Trophoblast cell (in vitro differentiated cells and primary cell): ENCODE data around the gene ST14.

ENCODE experiments used
- DNase-seq, 2 donors: peaks; one replicate each; pipeline ENCODE4 v3.0.0-alpha.2; 2016
- H2AFZ ChIP-seq: 2 replicates; pipeline ENCODE4 v1.6.1; 2013; ENCODE audit warnings: low read length, moderate library complexity, mild to moderate bottlenecking; ENCODE audit not compliant: insufficient read depth, poor library complexity
- H2AK5ac ChIP-seq: 2 replicates; pipeline ENCODE4 v1.6.1; 2013; ENCODE audit warnings: mild to moderate bottlenecking, low read length
- H2BK120ac ChIP-seq: 2 replicates; pipeline ENCODE4 v1.6.1; 2013; ENCODE audit warnings: low read length, mild to moderate bottlenecking, moderate library complexity; ENCODE audit not compliant: insufficient read depth, poor library complexity
- H2BK12ac ChIP-seq: 2 replicates; pipeline ENCODE4 v1.6.1; 2013; ENCODE audit warnings: mild to moderate bottlenecking, low read length, moderate library complexity
- H2BK5ac ChIP-seq: 2 replicates; pipeline ENCODE4 v1.6.1; 2013; ENCODE audit warnings: low read length, low read depth, moderate library complexity, mild to moderate bottlenecking; ENCODE audit not compliant: poor library complexity
- H3K14ac ChIP-seq: 2 replicates; pipeline ENCODE4 v1.6.1; 2013; ENCODE audit warnings: mild to moderate bottlenecking, low read length
- H3K18ac ChIP-seq: 2 replicates; pipeline ENCODE4 v1.6.1; 2013; ENCODE audit warnings: mild to moderate bottlenecking, low read length
- H3K23ac ChIP-seq: 2 replicates; pipeline ENCODE4 v1.6.1; 2013; ENCODE audit warnings: low read length
- H3K27ac ChIP-seq: 2 replicates; pipeline ENCODE4 v1.5.1; 2013; ENCODE audit warnings: low read depth, mild to moderate bottlenecking, inconsistent platforms, low read length, moderate library complexity
- H3K27me3 ChIP-seq: 2 replicates; pipeline ENCODE4 v1.6.1; 2013; ENCODE audit warnings: inconsistent platforms, mild to moderate bottlenecking, low read length, moderate library complexity; ENCODE audit not compliant: insufficient read depth
- H3K36me3 ChIP-seq, 2 experiments: 1 replicate in 1 of 2; 2 replicates in 1 of 2; pipeline ENCODE4 v1.6.1; 2013; ENCODE audit warnings: low read length in 2 of 2, mild to moderate bottlenecking in 2 of 2, moderate library complexity in 1 of 2; ENCODE audit not compliant: insufficient read depth in 2 of 2, control insufficient read depth in 1 of 2
- H3K4ac ChIP-seq: 2 replicates; pipeline ENCODE4 v1.6.1; 2013; ENCODE audit warnings: low read depth, mild to moderate bottlenecking, low read length, moderate library complexity
- H3K4me1 ChIP-seq, 2 experiments: 1 replicate in 1 of 2; 2 replicates in 1 of 2; pipeline ENCODE4 v1.6.1; 2013; ENCODE audit warnings: low read length in 2 of 2, mild to moderate bottlenecking in 2 of 2, moderate library complexity in 1 of 2; ENCODE audit not compliant: insufficient read depth in 2 of 2, control insufficient read depth in 1 of 2
- H3K4me2 ChIP-seq: 2 replicates; pipeline ENCODE4 v1.6.1; 2013; ENCODE audit warnings: inconsistent platforms, mild to moderate bottlenecking, low read length, moderate library complexity
- H3K4me3 ChIP-seq: 2 replicates; pipeline ENCODE4 v1.5.1; 2013; ENCODE audit warnings: mild to moderate bottlenecking, low read depth, low read length, inconsistent platforms
- H3K79me1 ChIP-seq: one replicate; pipeline ENCODE4 v1.6.1; 2013; ENCODE audit warnings: low read length
- H3K79me2 ChIP-seq: 2 replicates; pipeline ENCODE4 v1.6.1; 2013; ENCODE audit warnings: low read length, mild to moderate bottlenecking; ENCODE audit not compliant: control insufficient read depth, insufficient read depth, poor library complexity
- H3K9ac ChIP-seq: 2 replicates; pipeline ENCODE4 v1.6.1; 2013; ENCODE audit warnings: mild to moderate bottlenecking, low read length
- H3K9me3 ChIP-seq: 2 replicates; pipeline ENCODE4 v1.6.1; 2013; ENCODE audit warnings: low read depth, mild to moderate bottlenecking, control low read depth, inconsistent platforms, low read length; ENCODE audit not compliant: insufficient read depth
- H4K12ac ChIP-seq: 2 replicates; pipeline ENCODE4 v1.6.1; 2013; ENCODE audit warnings: low read depth, mild to moderate bottlenecking, low read length, moderate library complexity
- H4K8ac ChIP-seq: 2 replicates; pipeline ENCODE4 v1.6.1; 2013; ENCODE audit warnings: low read depth, mild to moderate bottlenecking, low read length, moderate library complexity
- H4K91ac ChIP-seq: one replicate; pipeline ENCODE4 v1.6.1; 2013; ENCODE audit warnings: low read depth, mild to moderate bottlenecking, low read length, moderate library complexity
- WGBS: extraction: QIAGEN DNeasy Blood & Tissue Kit; methylation state at CpG from one replicate; pipeline ENCODE4 v1.1.7; 2013; ENCODE audit warnings: missing lambda C conversion rate; ENCODE audit not compliant: insufficient read length, insufficient coverage; ENCODE audit errors: extremely low coverage; 5-methylcytosine and 5-hydroxymethylcytosine counted together

The ST14 gene

GRCh38 chr11:130208241-130209127 lies 48.9 kb downstream of the ST14 start:
- Histone ChIP-seq H4K91ac (no peak overlapping the region), H3K27me3 (no peaks in the 10 kb centered on the region), H3K4me2 (no peak overlapping the region)

GRCh38 chr11:130209128-130209932 lies 49.7 kb downstream of the ST14 start:
- no peaks in the 10 kb centered on the region for H3K36me3 ChIP-seq
- no peak overlapping the region for H3K4me2 ChIP-seq
- no peaks in the 10 kb centered on the region for H3K79me2 ChIP-seq
- H3K27me3 ChIP-seq = no peaks in the 10 kb centered on the region
- no peak overlapping the region for H3K23ac ChIP-seq
- no peak overlapping the region for H4K12ac ChIP-seq
- H3K4me3 ChIP-seq = no peak overlapping the region
- H2BK12ac ChIP-seq = no peak overlapping the region
- no peak overlapping the region for H3K27ac ChIP-seq
- H3K79me1 ChIP-seq = no peaks in the 10 kb centered on the region
- H3K4me1 ChIP-seq = no peaks in the 10 kb centered on the region
- DNase-seq = no peak
- no peak overlapping the region for H3K4ac ChIP-seq
- H3K9me3 ChIP-seq = peaks cover 2% of the 10 kb centered on the region
- no peak overlapping the region for H2BK5ac ChIP-seq
- H2AK5ac ChIP-seq = no peak overlapping the region
- H4K8ac ChIP-seq = no peak overlapping the region
- H3K14ac ChIP-seq = no peak overlapping the region
- WGBS = no CpG with 5 or more reads among the region's 53 CpGs
- H4K91ac ChIP-seq = no peak overlapping the region
- H2AFZ ChIP-seq = no peak overlapping the region
- no peak overlapping the region for H3K9ac ChIP-seq
- H3K18ac ChIP-seq = no peak overlapping the region
- no peak overlapping the region for H2BK120ac ChIP-seq

More at GRCh38 chr11:130208241-130209127, 48.9 kb downstream of the ST14 start:
- H2BK120ac ChIP-seq = no peak overlapping the region
- no peak overlapping the region for H3K4me3 ChIP-seq
- H4K8ac ChIP-seq = no peak overlapping the region
- no peak overlapping the region for H2AFZ ChIP-seq
- no peak overlapping the region for H3K4ac ChIP-seq
- no peak for DNase-seq
- WGBS = no CpG with 5 or more reads among the region's 45 CpGs
- no peaks in the 10 kb centered on the region for H3K79me1 ChIP-seq
- no peak overlapping the region for H2BK5ac ChIP-seq
- H2BK12ac ChIP-seq = no peak overlapping the region
- no peak overlapping the region for H3K14ac ChIP-seq
- H3K9me3 ChIP-seq = no peaks in the 10 kb centered on the region
- no peak overlapping the region for H3K27ac ChIP-seq
- no peak overlapping the region for H4K12ac ChIP-seq
- H3K36me3 ChIP-seq = no peaks in the 10 kb centered on the region
- H2AK5ac ChIP-seq = no peak overlapping the region
- H3K18ac ChIP-seq = no peak overlapping the region
- H3K9ac ChIP-seq = no peak overlapping the region
- H3K79me2 ChIP-seq = no peaks in the 10 kb centered on the region
- no peaks in the 10 kb centered on the region for H3K4me1 ChIP-seq
- H3K23ac ChIP-seq = no peak overlapping the region

- no peak overlapping the region for H3K4me3 ChIP-seq
- no peaks in the 10 kb centered on the region for H3K27me3 ChIP-seq
- peaks cover 2% of the 10 kb centered on the region for H3K9me3 ChIP-seq
- H4K8ac ChIP-seq = no peak overlapping the region
- H3K4ac ChIP-seq = no peak overlapping the region
- no peak overlapping the region for H3K14ac ChIP-seq
- H2BK12ac ChIP-seq = no peak overlapping the region
- no peak overlapping the region for H3K27ac ChIP-seq
- H3K18ac ChIP-seq = no peak overlapping the region
- no peak overlapping the region for H3K23ac ChIP-seq
- no peaks in the 10 kb centered on the region for H3K4me1 ChIP-seq
- WGBS = no CpG with 5 or more reads among the region's 23 CpGs
- H3K9ac ChIP-seq = no peak overlapping the region
- H2BK120ac ChIP-seq = no peak overlapping the region
- H4K12ac ChIP-seq = no peak overlapping the region
- H3K79me1 ChIP-seq = no peaks in the 10 kb centered on the region
- H2AFZ ChIP-seq = no peak overlapping the region
- H2AK5ac ChIP-seq = no peak overlapping the region
- H4K91ac ChIP-seq = no peak overlapping the region
- no peak overlapping the region for H2BK5ac ChIP-seq
- no peaks in the 10 kb centered on the region for H3K36me3 ChIP-seq
- H3K79me2 ChIP-seq = no peaks in the 10 kb centered on the region
- H3K4me2 ChIP-seq = no peak overlapping the region
- no peak for DNase-seq
Observed at GRCh38 chr11:130209954-130210854, 50.6 kb downstream of the ST14 start.

GRCh38 chr11:130211144-130211543 lies 51.6 kb downstream of the ST14 start:
- Histone ChIP-seq H3K18ac (no peak overlapping the region), H3K4me1 (no peaks in the 10 kb centered on the region), H2AK5ac (no peak overlapping the region), H4K12ac (no peak overlapping the region), H3K4ac (no peak overlapping the region), H3K79me2 (no peaks in the 10 kb centered on the region), H3K14ac (no peak overlapping the region), H3K79me1 (no peaks in the 10 kb centered on the region), H4K8ac (no peak overlapping the region), H3K36me3 (no peaks in the 10 kb centered on the region), H2BK12ac (no peak overlapping the region), H2AFZ (no peak overlapping the region), H3K23ac (no peak overlapping the region), H3K9ac (no peak overlapping the region), H2BK5ac (no peak overlapping the region), H2BK120ac (no peak overlapping the region), H3K9me3 (peaks cover 2% of the 10 kb centered on the region), H3K4me3 (no peak overlapping the region), H3K4me2 (no peak overlapping the region), H4K91ac (no peak overlapping the region), H3K27ac (no peak overlapping the region), H3K27me3 (no peaks in the 10 kb centered on the region)
- WGBS = no CpG with 5 or more reads among the region's 3 CpGs
- no peak for DNase-seq
